Left ventricle myocardium inferior (tissue), 1 donor: Measurements from ENCODE around the gene SLC66A1. TPM values are rescaled to one million over a fixed set of nuclear protein-coding genes. Genes with fewer than 3 reads are reported as not detected.

Experiments used
- DNase-seq: peaks from one replicate; pipeline ENCODE4 v3.0.0-alpha.2; 2020
- H3K27ac ChIP-seq: fragments of 200-600 bp; replicated peaks from 2 replicates; pipeline ENCODE4 v1.8.0; 2021
- H3K27me3 ChIP-seq: fragments of 200-600 bp; 2 replicates; pipeline ENCODE4 v1.8.0; 2021; ENCODE audit warnings: low read depth
- H3K36me3 ChIP-seq: fragments of 200-600 bp; 2 replicates; pipeline ENCODE4 v1.8.0; 2021
- H3K4me1 ChIP-seq: fragments of 200-600 bp; 2 replicates; pipeline ENCODE4 v1.8.0; 2021
- H3K4me3 ChIP-seq: fragments of 200-600 bp; 2 replicates; pipeline ENCODE4 v1.8.0; 2021; ENCODE audit warnings: mild to moderate bottlenecking, moderate library complexity
- H3K9me3 ChIP-seq: fragments of 200-600 bp; replicated peaks from 2 replicates; pipeline ENCODE4 v1.8.0; 2021
- intact Hi-C: fragments of 100-400 bp; cut with micrococcal nuclease; formaldehyde crosslinking; loops from one replicate; pipeline ENCODE4 v1.11.0; 2022
- total RNA-seq: library from RNA; stranded (reverse); fragmentation: NEBNext Ultra II Directional; extraction: Animal tissue kit (Norgen Biotek cat#: 25700); gene quantifications from one replicate; pipeline ENCODE4 v1.2.1, GENCODE V29; 2021
- TF ChIP-seq, protein P1 (sequence below): fragments of 200-600 bp; IDR thresholded peaks from 2 replicates; pipeline ENCODE4 v1.8.0; 2021; ENCODE audit warnings: antibody characterized with exemption, mild to moderate bottlenecking, borderline replicate concordance
- donor health status: DM: no; HTN: yes; CAD: no; lungs with severe emphysema.

The SLC66A1 gene
- total RNA-seq, 1 donor from 2014 or later, result 5.8 TPM

DNA sequence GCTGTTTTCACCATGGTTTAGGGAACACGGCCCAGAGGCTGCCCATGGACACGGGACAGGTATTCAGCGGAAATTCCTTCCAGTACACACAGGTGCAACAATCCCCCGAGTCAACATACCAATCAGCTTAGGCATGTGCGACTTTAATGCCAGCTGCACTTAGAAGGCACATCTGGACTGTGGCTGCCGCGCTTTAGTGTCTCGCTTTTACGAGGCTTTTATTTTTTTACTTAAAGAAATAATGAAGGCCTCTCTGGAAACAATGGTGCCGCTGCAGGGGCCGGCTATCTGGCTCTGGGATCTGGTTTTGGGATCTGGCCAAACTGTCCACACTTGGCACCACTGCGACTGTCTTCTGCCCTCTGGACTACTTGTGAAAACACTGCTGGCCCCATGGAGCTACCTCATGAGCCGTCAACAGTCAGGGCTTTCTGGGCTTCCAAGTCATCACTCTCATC lies 55.5 kb downstream of the SLC66A1 start:
- Histone ChIP-seq H3K36me3 (peaks cover 3% of the 10 kb centered on the region), H3K9me3 (no peaks in the 10 kb centered on the region), H3K4me3 (no peak overlapping the region), H3K27ac (no peak overlapping the region), H3K27me3 (no peaks in the 10 kb centered on the region), H3K4me1 (peaks cover 68% of the 10 kb centered on the region)
- intact Hi-C loops, result no loop called here
- TF ChIP-seq, protein P1, sequence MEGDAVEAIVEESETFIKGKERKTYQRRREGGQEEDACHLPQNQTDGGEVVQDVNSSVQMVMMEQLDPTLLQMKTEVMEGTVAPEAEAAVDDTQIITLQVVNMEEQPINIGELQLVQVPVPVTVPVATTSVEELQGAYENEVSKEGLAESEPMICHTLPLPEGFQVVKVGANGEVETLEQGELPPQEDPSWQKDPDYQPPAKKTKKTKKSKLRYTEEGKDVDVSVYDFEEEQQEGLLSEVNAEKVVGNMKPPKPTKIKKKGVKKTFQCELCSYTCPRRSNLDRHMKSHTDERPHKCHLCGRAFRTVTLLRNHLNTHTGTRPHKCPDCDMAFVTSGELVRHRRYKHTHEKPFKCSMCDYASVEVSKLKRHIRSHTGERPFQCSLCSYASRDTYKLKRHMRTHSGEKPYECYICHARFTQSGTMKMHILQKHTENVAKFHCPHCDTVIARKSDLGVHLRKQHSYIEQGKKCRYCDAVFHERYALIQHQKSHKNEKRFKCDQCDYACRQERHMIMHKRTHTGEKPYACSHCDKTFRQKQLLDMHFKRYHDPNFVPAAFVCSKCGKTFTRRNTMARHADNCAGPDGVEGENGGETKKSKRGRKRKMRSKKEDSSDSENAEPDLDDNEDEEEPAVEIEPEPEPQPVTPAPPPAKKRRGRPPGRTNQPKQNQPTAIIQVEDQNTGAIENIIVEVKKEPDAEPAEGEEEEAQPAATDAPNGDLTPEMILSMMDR, result no peak
- DNase-seq, result no peak

DNA sequence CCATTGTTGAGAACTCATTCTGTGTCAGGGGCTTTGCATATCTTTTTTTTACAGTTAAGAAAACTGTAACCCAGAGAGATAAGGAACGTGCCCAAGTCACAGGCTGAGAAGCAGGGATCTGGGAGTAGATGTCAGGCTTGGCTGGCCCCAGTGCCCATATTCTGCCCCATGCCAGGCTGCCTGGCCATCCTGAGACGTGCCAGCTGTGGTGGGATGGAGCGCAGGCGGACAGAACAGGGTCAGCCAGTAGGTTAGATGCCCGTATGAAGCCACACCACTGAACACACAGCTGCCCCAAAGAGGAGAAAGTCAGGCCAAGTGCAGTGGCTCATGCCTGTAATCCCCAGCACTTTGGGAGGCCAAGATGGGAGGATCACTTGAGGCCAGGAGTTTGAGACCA lies 55.9 kb downstream of the SLC66A1 start:
- H3K4me3 ChIP-seq, result no peak overlapping the region
- TF ChIP-seq, protein P1, result no peak
- no peaks in the 10 kb centered on the region for H3K27me3 ChIP-seq
- peaks cover 72% of the 10 kb centered on the region for H3K4me1 ChIP-seq
- H3K36me3 ChIP-seq, result peaks cover 3% of the 10 kb centered on the region
- H3K9me3 ChIP-seq, result no peaks in the 10 kb centered on the region
- DNase-seq, result no peak
- no peak overlapping the region for H3K27ac ChIP-seq
- intact Hi-C loops, result no loop called here

DNA sequence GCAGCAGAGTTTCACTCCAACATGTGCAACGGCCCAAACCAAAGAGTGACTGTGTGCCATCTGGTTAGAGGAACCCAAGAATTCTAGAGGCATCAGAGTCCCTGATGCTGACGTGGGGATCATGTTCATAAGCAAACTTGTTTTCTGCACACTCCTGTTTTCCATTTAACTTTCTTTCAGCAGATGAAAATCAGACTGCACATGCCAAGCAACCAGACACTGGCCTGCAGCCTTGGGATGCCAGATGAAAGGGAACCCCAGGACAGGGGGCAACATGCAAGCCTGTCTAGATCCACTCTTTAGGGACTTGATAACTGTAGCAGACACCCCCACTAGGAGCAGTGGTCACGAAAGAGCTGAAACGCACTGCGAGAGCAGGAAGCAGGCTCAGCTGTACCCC lies 56.8 kb downstream of the SLC66A1 start:
- Histone ChIP-seq H3K27ac (peak overlapping the region; percentile 51), H3K27me3 (no peaks in the 10 kb centered on the region), H3K9me3 (no peaks in the 10 kb centered on the region), H3K36me3 (peaks cover 6% of the 10 kb centered on the region), H3K4me3 (no peak overlapping the region), H3K4me1 (peaks cover 76% of the 10 kb centered on the region)
- no peak for DNase-seq
- TF ChIP-seq, protein P1, result no peak
- intact Hi-C loops, result no loop called here

DNA sequence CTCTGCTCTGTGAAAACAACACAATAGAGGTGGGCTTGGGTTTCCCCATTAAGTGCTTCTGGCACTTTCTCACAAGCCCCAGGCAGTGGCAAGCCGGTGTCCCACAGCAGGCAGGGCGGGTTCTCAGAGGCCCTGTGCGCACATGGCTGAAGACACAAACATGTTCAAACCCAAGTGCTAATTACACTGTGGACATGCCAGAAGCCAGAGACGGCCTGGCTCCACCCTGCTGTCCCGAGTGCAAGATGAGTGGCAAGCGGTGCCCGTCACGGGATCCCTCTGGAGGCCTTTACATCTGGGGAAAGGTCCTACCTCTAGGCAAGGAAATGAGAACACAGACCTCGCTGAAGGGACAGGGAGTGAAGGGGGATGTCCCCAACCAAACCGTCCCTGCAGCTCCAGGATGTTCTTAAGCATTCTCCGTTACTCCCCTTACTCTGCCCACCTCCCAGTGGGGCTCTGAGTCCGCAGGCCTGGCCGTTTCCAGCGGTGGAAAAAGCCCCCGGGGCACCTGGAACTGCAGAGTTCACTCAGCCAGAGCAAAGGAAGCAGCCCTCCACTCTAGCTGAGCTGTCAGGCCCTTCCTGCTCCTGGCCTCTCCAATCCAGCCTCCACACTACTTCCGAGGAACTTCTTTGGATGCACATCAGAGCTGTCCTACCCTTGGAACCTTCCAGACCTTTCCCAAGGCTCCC lies 57.4 kb downstream of the SLC66A1 start:
- intact Hi-C loops, result no loop called here
- Histone ChIP-seq H3K27ac (peak overlapping the region; percentile 51), H3K36me3 (peaks cover 11% of the 10 kb centered on the region), H3K27me3 (no peaks in the 10 kb centered on the region), H3K4me3 (no peak overlapping the region), H3K9me3 (no peaks in the 10 kb centered on the region), H3K4me1 (peaks cover 76% of the 10 kb centered on the region)
- TF ChIP-seq, protein P1, result no peak
- no peak for DNase-seq

DNA sequence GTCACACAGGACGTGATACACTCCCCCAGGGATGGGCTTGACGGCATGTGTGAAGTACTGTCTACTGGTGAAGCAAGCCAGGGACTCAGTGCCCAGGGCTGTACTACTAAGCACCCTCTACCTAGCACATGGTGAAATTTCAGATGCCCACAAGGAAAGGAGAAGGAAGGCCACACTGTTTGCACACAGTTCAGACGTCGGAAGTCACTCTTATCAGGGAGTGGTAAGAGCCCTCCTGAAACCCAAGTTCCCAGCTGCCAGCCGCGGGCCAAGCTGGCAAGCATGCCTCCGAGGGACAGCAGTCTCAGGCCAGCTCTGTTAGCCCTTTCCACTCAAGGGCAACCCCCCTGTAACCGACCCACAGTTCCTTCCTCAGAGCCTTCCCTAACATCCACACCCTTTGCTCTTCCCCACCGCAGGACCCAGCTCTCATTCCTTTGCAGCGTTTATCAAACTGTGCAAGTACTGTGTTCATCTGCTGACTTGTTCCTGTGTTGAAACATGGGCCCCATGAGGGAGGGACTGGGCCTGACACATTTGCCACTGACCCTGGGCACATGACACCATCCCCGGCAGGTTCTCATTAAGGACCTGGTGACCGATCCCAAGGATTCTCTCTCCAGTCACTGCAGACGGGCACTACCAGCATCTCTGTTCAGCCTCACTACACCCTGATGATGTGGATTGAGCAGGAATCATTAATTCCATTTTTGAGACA lies 58.5 kb downstream of the SLC66A1 start:
- TF ChIP-seq, protein P1, result no peak
- no peaks in the 10 kb centered on the region for H3K9me3 ChIP-seq
- H3K27ac ChIP-seq, result peak overlapping the region; percentile 51
- H3K4me3 ChIP-seq, result no peak overlapping the region
- DNase-seq, result no peak
- peaks cover 83% of the 10 kb centered on the region for H3K4me1 ChIP-seq
- intact Hi-C loops, result no loop called here
- H3K27me3 ChIP-seq, result no peaks in the 10 kb centered on the region
- H3K36me3 ChIP-seq, result peaks cover 8% of the 10 kb centered on the region
